SK-N-SH (cell line): ENCODE measurements around the gene HACD4. TPM values are rescaled to one million over a fixed set of nuclear protein-coding genes. Genes with fewer than 3 reads are reported as not detected.

Source experiments
- CTCF ChIA-PET: fragments of 300-600, 350-600 bp; formaldehyde crosslinking; extraction: SDS; loops from one replicate; lab custom pipeline; 2021; lab: Yijun Ruan, JAX
- POLR2A ChIA-PET: fragments of 350-600 bp; sonication (Branson Sonifier 250); formaldehyde crosslinking; extraction: SDS; loops from one replicate; lab custom pipeline; 2020; ENCODE audit warnings: antibody characterized with exemption, inconsistent platforms; lab: Yijun Ruan, JAX
- DNase-seq: peaks from one replicate; pipeline ENCODE4 v3.0.0; 2012
- H2AFZ ChIP-seq: fragments of 200-600 bp; sonication (generic); 2 replicates; pipeline ENCODE4 v1.8.1; 2016; ENCODE audit warnings: antibody characterized with exemption, mild to moderate bottlenecking, low read depth
- H3F3A ChIP-seq: fragments of 200-600 bp; sonication (generic); replicated peaks from 2 replicates; pipeline ENCODE3; 2016; ENCODE audit warnings: antibody characterized with exemption, mild to moderate bottlenecking; ENCODE audit not compliant: insufficient read depth
- H3K27ac ChIP-seq, 2 experiments: fragments of 200-500 bp in 1 of 2; fragments of 200-600 bp in 1 of 2; sonication (Bioruptor generic) in 1 of 2; sonication (generic), shearing (Covaris generic) in 1 of 2; 2 replicates each; pipeline versions ENCODE4 v1.5.1 to v1.6.1; 2014 to 2016; ENCODE audit warnings: low read depth in 2 of 2, inconsistent platforms in 1 of 2, low read length in 1 of 2, mild to moderate bottlenecking in 1 of 2, mixed read lengths in 1 of 2
- H3K27me3 ChIP-seq: fragments of 200-600 bp; sonication (generic), shearing (Covaris generic); 2 replicates; pipeline ENCODE4 v1.6.1; 2016; ENCODE audit warnings: mixed run types; ENCODE audit not compliant: insufficient read depth
- H3K36me3 ChIP-seq, 2 experiments: fragments of 200-500 bp in 1 of 2; fragments of 200-600 bp in 1 of 2; sonication (Bioruptor generic) in 1 of 2; sonication (generic) in 1 of 2; replicated peaks in 1 of 2; 2 replicates each; pipeline versions ENCODE3 to v1.5.1; 2014 to 2016; ENCODE audit warnings: low read length in 1 of 2, mild to moderate bottlenecking in 1 of 2; ENCODE audit not compliant: insufficient read depth in 2 of 2, control insufficient read depth in 1 of 2
- H3K4me1 ChIP-seq, 2 experiments: fragments of 200-500 bp in 1 of 2; fragments of 200-600 bp in 1 of 2; sonication (Bioruptor generic) in 1 of 2; sonication (generic), shearing (Covaris generic) in 1 of 2; 2 replicates each; pipeline versions ENCODE4 v1.5.1 to v1.6.1; 2014 to 2016; ENCODE audit warnings: low read depth in 1 of 2, low read length in 1 of 2, mixed run types in 1 of 2; ENCODE audit not compliant: insufficient read depth in 2 of 2, control insufficient read depth in 1 of 2
- H3K4me2 ChIP-seq: fragments of 200-600 bp; sonication (generic), shearing (Covaris generic); 2 replicates; pipeline ENCODE4 v1.6.1; 2017; ENCODE audit warnings: mixed run types
- H3K4me3 ChIP-seq, 2 experiments: fragments of 200-500 bp in 1 of 2; fragments of 200-600 bp in 1 of 2; sonication (Bioruptor generic) in 1 of 2; sonication (generic), shearing (Covaris generic) in 1 of 2; 2 replicates each; pipeline versions ENCODE4 v1.5.1 to v1.8.1; 2014 to 2016; ENCODE audit warnings: low read depth in 2 of 2, inconsistent platforms in 1 of 2, low read length in 1 of 2, mild to moderate bottlenecking in 1 of 2, mixed read lengths in 1 of 2, moderate library complexity in 1 of 2
- H3K79me2 ChIP-seq: fragments of 200-600 bp; sonication (generic); 2 replicates; pipeline ENCODE4 v1.8.1; 2017; ENCODE audit warnings: mild to moderate bottlenecking; ENCODE audit not compliant: insufficient read depth
- H3K9ac ChIP-seq: fragments of 200-600 bp; sonication (generic); 2 replicates; pipeline ENCODE4 v1.6.1; 2017; ENCODE audit warnings: mixed run types
- H3K9me2 ChIP-seq: fragments of 200-600 bp; sonication (generic); 2 replicates; pipeline ENCODE4 v1.6.1; 2017; ENCODE audit warnings: mixed run types
- H3K9me3 ChIP-seq: fragments of 200-600 bp; sonication (generic); 2 replicates; pipeline ENCODE4 v1.6.1; 2017; ENCODE audit warnings: mixed run types, mild to moderate bottlenecking, moderate library complexity
- H4K20me1 ChIP-seq: fragments of 200-600 bp; sonication (generic); 2 replicates; pipeline ENCODE4 v1.6.1; 2017; ENCODE audit warnings: mild to moderate bottlenecking, mixed run types; ENCODE audit not compliant: insufficient read depth
- CHD2 ChIP-seq: fragments of 150-350 bp; IDR thresholded peaks from 2 replicates; pipeline ENCODE4 v1.6.1; 2018; ENCODE audit warnings: low read length; ENCODE audit not compliant: partially characterized antibody
- ELF1 ChIP-seq: IDR thresholded peaks from 2 replicates; pipeline ENCODE4 v1.4.0; 2012
- EP300 ChIP-seq, 2 experiments: IDR thresholded peaks; 2 replicates each; pipeline versions ENCODE4 v1.4.0 to v1.6.1; 2012; ENCODE audit warnings: borderline replicate concordance in 1 of 2, low read depth in 1 of 2, low read length in 1 of 2
- EZH2phosphoT487 ChIP-seq: fragments of 200-600 bp; sonication (generic); IDR thresholded peaks from 2 replicates; pipeline ENCODE4 v1.6.1; 2017; ENCODE audit warnings: low read depth, mixed run types, mild to moderate bottlenecking, antibody characterized with exemption, moderate library complexity, borderline replicate concordance
- FOXJ3 ChIP-seq: sonication (generic); formaldehyde crosslinking; IDR thresholded peaks from 2 replicates; pipeline ENCODE4 v1.5.1; 2020; ENCODE audit warnings: mild to moderate bottlenecking, missing genetic modification reagents
- FOXM1 ChIP-seq: IDR thresholded peaks from 2 replicates; pipeline ENCODE4 v1.4.0; 2012; ENCODE audit warnings: low read depth, mild to moderate bottlenecking
- JUND ChIP-seq: IDR thresholded peaks from 2 replicates; pipeline ENCODE4 v1.4.0; 2012
- MEF2A ChIP-seq: IDR thresholded peaks from 2 replicates; pipeline ENCODE4 v1.4.0; 2012; ENCODE audit warnings: low read depth, borderline replicate concordance
- MXI1 ChIP-seq: IDR thresholded peaks from 2 replicates; pipeline ENCODE4 v1.6.1; 2012; ENCODE audit warnings: mild to moderate bottlenecking, low read depth, low read length, improper control_type of control experiment
- NFIC ChIP-seq: IDR thresholded peaks from 2 replicates; pipeline ENCODE4 v1.4.0; 2012; ENCODE audit warnings: borderline replicate concordance
- NRF1 ChIP-seq: IDR thresholded peaks from 2 replicates; pipeline ENCODE4 v1.6.1; 2012; ENCODE audit warnings: low read depth, mild to moderate bottlenecking, low read length
- RAD21 ChIP-seq: IDR thresholded peaks from 2 replicates; pipeline ENCODE4 v1.6.1; 2012; ENCODE audit warnings: mild to moderate bottlenecking, low read length
- SIN3A ChIP-seq: IDR thresholded peaks from 2 replicates; pipeline ENCODE4 v1.6.1; 2012; ENCODE audit warnings: low read depth, mild to moderate bottlenecking, low read length, moderate library complexity, borderline replicate concordance
- SMC3 ChIP-seq: IDR thresholded peaks from 2 replicates; pipeline ENCODE4 v1.6.1; 2012; ENCODE audit warnings: low read depth, low read length, improper control_type of control experiment
- TCF12 ChIP-seq: IDR thresholded peaks from 2 replicates; pipeline ENCODE4 v1.4.0; 2012
- WGBS: methylation state at CpG from one replicate; pipeline ENCODE4 v1.1.6; 2017; ENCODE audit warnings: low lambda C conversion rate; 5-methylcytosine and 5-hydroxymethylcytosine counted together
- polyA plus RNA-seq, 3 experiments: library from polyadenylated mRNA; depleted of rRNA; stranded (reverse); fragments of >200 nt; gene quantifications; 2 replicates each; pipeline ENCODE4 v1.2.3, GENCODE V29; 2012
- TF ChIP-seq, protein P1 (sequence below): fragments of 200-600 bp; sonication (generic); IDR thresholded peaks from 2 replicates; pipeline ENCODE4 v1.6.1; 2017; ENCODE audit warnings: antibody characterized with exemption, mild to moderate bottlenecking, moderate library complexity
- TF ChIP-seq, protein P2 (sequence below): IDR thresholded peaks from 2 replicates; pipeline ENCODE4; 2012
- TF ChIP-seq, protein P3 (sequence below): IDR thresholded peaks from 2 replicates; pipeline ENCODE4 v1.6.1; 2012; ENCODE audit warnings: mild to moderate bottlenecking, low read depth, low read length, moderate library complexity

The HACD4 gene
- polyA plus RNA-seq, 1 of the 3 experiments (the other 2 are of a cell fraction): under 0.01 TPM

DNA sequence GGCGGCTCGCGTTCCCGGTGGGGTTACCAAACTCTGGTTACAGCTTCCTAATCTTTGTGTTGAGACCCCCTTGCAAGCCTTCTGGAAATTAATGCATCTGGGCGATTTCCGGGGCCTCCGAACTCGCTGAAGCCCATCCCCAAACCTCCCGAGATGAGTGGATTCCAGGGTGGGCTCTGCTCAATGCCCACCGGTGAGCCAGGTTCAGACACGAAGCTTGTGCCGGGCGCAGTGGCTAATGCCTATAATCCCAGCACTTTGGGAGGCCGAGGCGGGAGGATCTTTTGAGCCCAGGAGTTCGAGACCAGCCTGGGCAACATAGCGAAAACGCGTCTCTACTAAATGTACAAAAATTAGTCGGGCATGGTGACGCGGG lies 356 bp upstream of the HACD4 start:
- Histone ChIP-seq H4K20me1 (no peaks in the 10 kb centered on the region), H3K36me3 (no peaks in the 10 kb centered on the region), H3K9me3 (no peaks in the 10 kb centered on the region), H2AFZ (no peak overlapping the region), H3K79me2 (no peaks in the 10 kb centered on the region), H3K27ac (no peak overlapping the region), H3K27me3 (no peaks in the 10 kb centered on the region), H3K4me2 (no peak overlapping the region), H3K4me3 (no peak overlapping the region; a peak in 1 of 4 replicates), H3K9ac (no peak overlapping the region), H3K9me2 (no peaks in the 10 kb centered on the region), H3K4me1 (0 out of 4 replicates have a peak, but pooled peaks cover 0 to 3% of the 10 kb centered on the region in 2 experiments), H3F3A (no peaks in the 10 kb centered on the region)
- ChIA-PET CTCF (interaction anchor here (2.5 kb wide), 1 partner anchor 79 kb away, joined by 9 read pairs; no protein-coding TSS in a partner anchor), POLR2A (no interaction called here)
- DNase-seq: no peak
- WGBS: 86% methylated on average over 21 of the region's 22 CpGs
- TF ChIP-seq, protein P1, sequence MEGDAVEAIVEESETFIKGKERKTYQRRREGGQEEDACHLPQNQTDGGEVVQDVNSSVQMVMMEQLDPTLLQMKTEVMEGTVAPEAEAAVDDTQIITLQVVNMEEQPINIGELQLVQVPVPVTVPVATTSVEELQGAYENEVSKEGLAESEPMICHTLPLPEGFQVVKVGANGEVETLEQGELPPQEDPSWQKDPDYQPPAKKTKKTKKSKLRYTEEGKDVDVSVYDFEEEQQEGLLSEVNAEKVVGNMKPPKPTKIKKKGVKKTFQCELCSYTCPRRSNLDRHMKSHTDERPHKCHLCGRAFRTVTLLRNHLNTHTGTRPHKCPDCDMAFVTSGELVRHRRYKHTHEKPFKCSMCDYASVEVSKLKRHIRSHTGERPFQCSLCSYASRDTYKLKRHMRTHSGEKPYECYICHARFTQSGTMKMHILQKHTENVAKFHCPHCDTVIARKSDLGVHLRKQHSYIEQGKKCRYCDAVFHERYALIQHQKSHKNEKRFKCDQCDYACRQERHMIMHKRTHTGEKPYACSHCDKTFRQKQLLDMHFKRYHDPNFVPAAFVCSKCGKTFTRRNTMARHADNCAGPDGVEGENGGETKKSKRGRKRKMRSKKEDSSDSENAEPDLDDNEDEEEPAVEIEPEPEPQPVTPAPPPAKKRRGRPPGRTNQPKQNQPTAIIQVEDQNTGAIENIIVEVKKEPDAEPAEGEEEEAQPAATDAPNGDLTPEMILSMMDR: no peak
- TF ChIP-seq, protein P2, sequence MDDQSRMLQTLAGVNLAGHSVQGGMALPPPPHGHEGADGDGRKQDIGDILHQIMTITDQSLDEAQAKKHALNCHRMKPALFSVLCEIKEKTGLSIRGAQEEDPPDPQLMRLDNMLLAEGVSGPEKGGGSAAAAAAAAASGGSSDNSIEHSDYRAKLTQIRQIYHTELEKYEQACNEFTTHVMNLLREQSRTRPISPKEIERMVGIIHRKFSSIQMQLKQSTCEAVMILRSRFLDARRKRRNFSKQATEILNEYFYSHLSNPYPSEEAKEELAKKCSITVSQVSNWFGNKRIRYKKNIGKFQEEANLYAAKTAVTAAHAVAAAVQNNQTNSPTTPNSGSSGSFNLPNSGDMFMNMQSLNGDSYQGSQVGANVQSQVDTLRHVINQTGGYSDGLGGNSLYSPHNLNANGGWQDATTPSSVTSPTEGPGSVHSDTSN: no peak
- no peak for TF ChIP-seq NRF1
- TF ChIP-seq NFIC: no peak
- TF ChIP-seq MEF2A: no peak
- TF ChIP-seq, protein P3, sequence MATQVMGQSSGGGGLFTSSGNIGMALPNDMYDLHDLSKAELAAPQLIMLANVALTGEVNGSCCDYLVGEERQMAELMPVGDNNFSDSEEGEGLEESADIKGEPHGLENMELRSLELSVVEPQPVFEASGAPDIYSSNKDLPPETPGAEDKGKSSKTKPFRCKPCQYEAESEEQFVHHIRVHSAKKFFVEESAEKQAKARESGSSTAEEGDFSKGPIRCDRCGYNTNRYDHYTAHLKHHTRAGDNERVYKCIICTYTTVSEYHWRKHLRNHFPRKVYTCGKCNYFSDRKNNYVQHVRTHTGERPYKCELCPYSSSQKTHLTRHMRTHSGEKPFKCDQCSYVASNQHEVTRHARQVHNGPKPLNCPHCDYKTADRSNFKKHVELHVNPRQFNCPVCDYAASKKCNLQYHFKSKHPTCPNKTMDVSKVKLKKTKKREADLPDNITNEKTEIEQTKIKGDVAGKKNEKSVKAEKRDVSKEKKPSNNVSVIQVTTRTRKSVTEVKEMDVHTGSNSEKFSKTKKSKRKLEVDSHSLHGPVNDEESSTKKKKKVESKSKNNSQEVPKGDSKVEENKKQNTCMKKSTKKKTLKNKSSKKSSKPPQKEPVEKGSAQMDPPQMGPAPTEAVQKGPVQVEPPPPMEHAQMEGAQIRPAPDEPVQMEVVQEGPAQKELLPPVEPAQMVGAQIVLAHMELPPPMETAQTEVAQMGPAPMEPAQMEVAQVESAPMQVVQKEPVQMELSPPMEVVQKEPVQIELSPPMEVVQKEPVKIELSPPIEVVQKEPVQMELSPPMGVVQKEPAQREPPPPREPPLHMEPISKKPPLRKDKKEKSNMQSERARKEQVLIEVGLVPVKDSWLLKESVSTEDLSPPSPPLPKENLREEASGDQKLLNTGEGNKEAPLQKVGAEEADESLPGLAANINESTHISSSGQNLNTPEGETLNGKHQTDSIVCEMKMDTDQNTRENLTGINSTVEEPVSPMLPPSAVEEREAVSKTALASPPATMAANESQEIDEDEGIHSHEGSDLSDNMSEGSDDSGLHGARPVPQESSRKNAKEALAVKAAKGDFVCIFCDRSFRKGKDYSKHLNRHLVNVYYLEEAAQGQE: no peak
- TF ChIP-seq EZH2phosphoT487: no peak
- TF ChIP-seq ELF1: no peak
- TF ChIP-seq TCF12: no peak
- TF ChIP-seq RAD21: no peak
- no peak for TF ChIP-seq JUND

DNA sequence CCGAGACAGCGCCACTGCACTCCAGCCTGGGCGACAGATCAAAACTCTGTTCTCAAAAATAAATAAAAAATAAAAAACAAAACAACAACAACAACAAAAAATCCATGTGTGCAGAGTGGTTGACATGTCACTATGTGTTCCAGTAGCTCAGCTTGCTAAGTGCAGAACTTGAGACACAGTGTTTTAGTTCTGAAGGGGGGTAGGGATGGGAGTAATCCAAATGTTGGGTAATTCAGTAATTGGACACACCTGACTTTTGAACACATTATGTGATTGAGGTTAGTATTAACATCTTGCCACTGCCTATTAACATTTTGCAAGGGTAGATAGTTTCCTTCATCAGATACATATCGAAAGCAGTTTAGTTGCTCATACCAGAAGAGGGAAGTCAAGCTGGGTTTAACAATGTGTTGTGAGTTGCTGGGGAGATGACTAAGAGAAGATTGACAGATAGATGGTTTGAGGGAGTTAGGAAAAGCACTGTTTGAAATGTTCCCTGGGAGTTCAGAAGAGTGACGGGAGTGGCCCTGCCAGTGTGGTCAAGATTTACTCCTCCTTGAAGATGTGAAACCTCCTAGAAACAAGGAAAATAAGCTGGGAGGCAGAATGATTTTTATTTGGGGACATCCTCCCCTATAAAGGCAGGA lies 928 bp downstream of the HACD4 start:
- no peak for TF ChIP-seq MXI1
- no peak for TF ChIP-seq SIN3A
- no peak for TF ChIP-seq ELF1
- no peak for TF ChIP-seq CHD2
- no peak for TF ChIP-seq SMC3
- TF ChIP-seq TCF12: no peak
- TF ChIP-seq EP300 (IDR thresholded peaks at IDR 0.05; ENCODE audit: borderline replicate concordance in 1 of 2, low read depth in 1 of 2, low read length in 1 of 2): no peak
- TF ChIP-seq FOXJ3 (CRISPR knock-in tag): no peak
- TF ChIP-seq JUND: no peak
- no peak for TF ChIP-seq FOXM1
- Histone ChIP-seq H3K27me3 (no peaks in the 10 kb centered on the region), H3K4me2 (no peak overlapping the region), H2AFZ (no peak overlapping the region), H3K4me3 (no peak overlapping the region), H3K27ac (no peak overlapping the region), H3F3A (no peaks in the 10 kb centered on the region), H3K9me2 (no peaks in the 10 kb centered on the region), H4K20me1 (no peaks in the 10 kb centered on the region), H3K9ac (no peak overlapping the region), H3K4me1 (0 out of 4 replicates have a peak, but pooled peaks cover 0 to 5% of the 10 kb centered on the region in 2 experiments), H3K36me3 (no peaks in the 10 kb centered on the region), H3K9me3 (no peaks in the 10 kb centered on the region), H3K79me2 (no peaks in the 10 kb centered on the region)
- WGBS: 96% methylated on average over 5 of the region's 5 CpGs
- ChIA-PET CTCF (interaction anchor here (2.5 kb wide), 1 partner anchor 80 kb away, joined by 9 read pairs; no protein-coding TSS in a partner anchor), POLR2A (no interaction called here)
- DNase-seq: no peak
